Calu3 (cell line): Measurements from ENCODE around the gene PTGES. TPM values are rescaled to one million over a fixed set of nuclear protein-coding genes. Genes with fewer than 3 reads are reported as not detected.
"Not testable (repeated sequence)": the region's sequence is repeated elsewhere in the genome, so short reads cannot be mapped to it uniquely, and the experiment has no call there.

ENCODE experiments used
- BruUV-seq: library from RNA; stranded (reverse); fragments of 400-500 nt; replicated peaks from 2 replicates; lab custom pipeline; 2021; lab: Mats Ljungman, UMichigan
- CTCF ChIA-PET: fragments of 300-600 bp; sonication (Branson Sonifier 250); formaldehyde crosslinking; loops from one replicate; lab custom pipeline; 2022; ENCODE audit warnings: antibody characterized with exemption; lab: Charles Lee
- DNase-seq: peaks from one replicate; pipeline ENCODE4 v3.0.0; 2022
- H3K27ac Mint-ChIP-seq: one replicate; pipeline ENCODE4 v1.8.0; 2022; ENCODE audit warnings: mixed read lengths; ENCODE audit not compliant: unreplicated experiment
- H3K27me3 Mint-ChIP-seq: one replicate; pipeline ENCODE4 v1.8.0; 2022; ENCODE audit warnings: mixed read lengths; ENCODE audit not compliant: unreplicated experiment
- H3K36me3 Mint-ChIP-seq: one replicate; pipeline ENCODE4 v1.8.0; 2022; ENCODE audit warnings: mild to moderate bottlenecking, moderate library complexity, mixed read lengths; ENCODE audit not compliant: insufficient read depth, unreplicated experiment
- H3K4me1 Mint-ChIP-seq: one replicate; pipeline ENCODE4 v1.8.0; 2022; ENCODE audit warnings: mild to moderate bottlenecking, low read depth, mixed read lengths; ENCODE audit not compliant: unreplicated experiment
- H3K4me3 Mint-ChIP-seq: one replicate; pipeline ENCODE4 v1.8.0; 2022; ENCODE audit warnings: mild to moderate bottlenecking, low read depth, moderate library complexity, mixed read lengths; ENCODE audit not compliant: unreplicated experiment
- H3K9me3 Mint-ChIP-seq: one replicate; pipeline ENCODE4 v1.8.0; 2022; ENCODE audit warnings: low read depth, mixed read lengths; ENCODE audit not compliant: unreplicated experiment
- CTCF ChIP-seq: fragments of 200-600 bp; IDR thresholded peaks from one replicate; pipeline ENCODE4 v1.8.0; 2022; ENCODE audit warnings: antibody characterized with exemption; ENCODE audit not compliant: unreplicated experiment
- intact Hi-C: fragments of 100-400 bp; cut with micrococcal nuclease; formaldehyde crosslinking; loops from one replicate; pipeline ENCODE4 v1.10.0; 2022; ENCODE audit not compliant: unreplicated experiment
- total RNA-seq: library from RNA; stranded (reverse); gene quantifications from 2 replicates; pipeline ENCODE4 v1.2.3, GENCODE V29; 2022

Gene PTGES
- total RNA-seq, 1 experiment from 2014 or later, result 6.3 TPM

- intact Hi-C loops, result no loop called here
- Mint-ChIP-seq H3K36me3 (peaks cover 11% of the 10 kb centered on the region), H3K9me3 (no peaks in the 10 kb centered on the region), H3K4me3 (no peak overlapping the region), H3K27ac (peak overlapping the region; percentile 27), H3K4me1 (no peaks in the 10 kb centered on the region), H3K27me3 (no peaks in the 10 kb centered on the region)
- CTCF ChIA-PET, result interaction anchor here (1.0 to 1.3 kb wide), 2 partner anchors 10 to 15 kb away, joined by 3 to 5 read pairs; partner anchors contain the start of gene PTGES
- BruUV-seq, result no TSS peak
- no peak for TF ChIP-seq CTCF
- DNase-seq, result peak; percentile 44
These were observed 9.1 kb upstream of the PTGES start for GRCh38 chr9:129761901-129762369.

GRCh38 chr9:129761293-129761900 lies 8.6 kb upstream of the PTGES start:
- Mint-ChIP-seq H3K4me3 (no peak overlapping the region), H3K4me1 (no peaks in the 10 kb centered on the region), H3K9me3 (no peaks in the 10 kb centered on the region), H3K27me3 (no peaks in the 10 kb centered on the region), H3K27ac (no peak overlapping the region), H3K36me3 (peaks cover 11% of the 10 kb centered on the region)
- intact Hi-C loops, result no loop called here
- CTCF ChIA-PET, result interaction anchor here (1.0 to 1.3 kb wide), 2 partner anchors 9 to 16 kb away, joined by 3 to 5 read pairs; partner anchors contain the start of gene PTGES
- no TSS peak for BruUV-seq
- no peak for TF ChIP-seq CTCF
- no peak for DNase-seq

GRCh38 chr9:129760784-129761183 lies 7.9 kb upstream of the PTGES start:
- DNase-seq, H3K27me3 Mint-ChIP-seq, H3K4me3 Mint-ChIP-seq, BruUV-seq, H3K4me1 Mint-ChIP-seq, intact Hi-C loops, H3K27ac Mint-ChIP-seq, CTCF ChIA-PET, H3K9me3 Mint-ChIP-seq: not testable (repeated sequence)
- H3K36me3 Mint-ChIP-seq, result peaks cover 11% of the 10 kb centered on the region

GRCh38 chr9:129759804-129760502 lies 7.1 kb upstream of the PTGES start:
- no peaks in the 10 kb centered on the region for H3K4me1 Mint-ChIP-seq
- BruUV-seq, result no TSS peak
- no peak overlapping the region for H3K27ac Mint-ChIP-seq
- H3K9me3 Mint-ChIP-seq, result no peaks in the 10 kb centered on the region
- no peak for DNase-seq
- H3K36me3 Mint-ChIP-seq, result peaks cover 11% of the 10 kb centered on the region
- intact Hi-C loops, result no loop called here
- CTCF ChIA-PET, result interaction anchor here (0.7 kb wide), 1 partner anchor 36 kb away, joined by 4 read pairs; no protein-coding TSS in a partner anchor
- H3K4me3 Mint-ChIP-seq, result no peak overlapping the region
- no peaks in the 10 kb centered on the region for H3K27me3 Mint-ChIP-seq
- no peak for TF ChIP-seq CTCF
